HL-60 (cell line): ENCODE data around the gene SLC17A1.

Source experiments
- TF ChIP-seq, protein P1 (sequence below): IDR thresholded peaks from one replicate; pipeline ENCODE4 v1.5.1; 2011; ENCODE audit warnings: low read length, control low read depth, inconsistent platforms; ENCODE audit not compliant: insufficient read depth
- TF ChIP-seq, protein P2 (sequence below): IDR thresholded peaks from 2 replicates; pipeline ENCODE4 v1.6.1; 2012; ENCODE audit warnings: low read depth; ENCODE audit not compliant: insufficient replicate concordance

DNA sequence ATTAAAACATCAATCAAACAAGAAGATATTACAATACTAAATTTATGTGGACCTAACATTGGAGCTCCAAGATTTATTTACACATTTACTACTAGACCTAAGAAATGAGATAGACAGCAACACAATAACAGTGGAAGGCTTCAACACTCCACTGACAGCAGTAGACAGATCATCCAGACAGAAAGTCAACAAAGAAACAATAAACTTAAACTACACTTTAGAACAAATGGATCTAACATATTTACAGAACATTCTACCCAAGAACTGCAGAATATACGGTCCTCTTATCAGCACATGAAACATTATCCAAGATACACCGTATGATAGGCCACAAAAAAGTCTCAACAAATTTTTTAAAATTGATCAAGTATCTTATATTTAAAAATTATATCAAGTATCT, 27.0 kb downstream of the SLC17A1 start:
- TF ChIP-seq, protein P1, sequence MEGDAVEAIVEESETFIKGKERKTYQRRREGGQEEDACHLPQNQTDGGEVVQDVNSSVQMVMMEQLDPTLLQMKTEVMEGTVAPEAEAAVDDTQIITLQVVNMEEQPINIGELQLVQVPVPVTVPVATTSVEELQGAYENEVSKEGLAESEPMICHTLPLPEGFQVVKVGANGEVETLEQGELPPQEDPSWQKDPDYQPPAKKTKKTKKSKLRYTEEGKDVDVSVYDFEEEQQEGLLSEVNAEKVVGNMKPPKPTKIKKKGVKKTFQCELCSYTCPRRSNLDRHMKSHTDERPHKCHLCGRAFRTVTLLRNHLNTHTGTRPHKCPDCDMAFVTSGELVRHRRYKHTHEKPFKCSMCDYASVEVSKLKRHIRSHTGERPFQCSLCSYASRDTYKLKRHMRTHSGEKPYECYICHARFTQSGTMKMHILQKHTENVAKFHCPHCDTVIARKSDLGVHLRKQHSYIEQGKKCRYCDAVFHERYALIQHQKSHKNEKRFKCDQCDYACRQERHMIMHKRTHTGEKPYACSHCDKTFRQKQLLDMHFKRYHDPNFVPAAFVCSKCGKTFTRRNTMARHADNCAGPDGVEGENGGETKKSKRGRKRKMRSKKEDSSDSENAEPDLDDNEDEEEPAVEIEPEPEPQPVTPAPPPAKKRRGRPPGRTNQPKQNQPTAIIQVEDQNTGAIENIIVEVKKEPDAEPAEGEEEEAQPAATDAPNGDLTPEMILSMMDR = no peak
- TF ChIP-seq, protein P2, sequence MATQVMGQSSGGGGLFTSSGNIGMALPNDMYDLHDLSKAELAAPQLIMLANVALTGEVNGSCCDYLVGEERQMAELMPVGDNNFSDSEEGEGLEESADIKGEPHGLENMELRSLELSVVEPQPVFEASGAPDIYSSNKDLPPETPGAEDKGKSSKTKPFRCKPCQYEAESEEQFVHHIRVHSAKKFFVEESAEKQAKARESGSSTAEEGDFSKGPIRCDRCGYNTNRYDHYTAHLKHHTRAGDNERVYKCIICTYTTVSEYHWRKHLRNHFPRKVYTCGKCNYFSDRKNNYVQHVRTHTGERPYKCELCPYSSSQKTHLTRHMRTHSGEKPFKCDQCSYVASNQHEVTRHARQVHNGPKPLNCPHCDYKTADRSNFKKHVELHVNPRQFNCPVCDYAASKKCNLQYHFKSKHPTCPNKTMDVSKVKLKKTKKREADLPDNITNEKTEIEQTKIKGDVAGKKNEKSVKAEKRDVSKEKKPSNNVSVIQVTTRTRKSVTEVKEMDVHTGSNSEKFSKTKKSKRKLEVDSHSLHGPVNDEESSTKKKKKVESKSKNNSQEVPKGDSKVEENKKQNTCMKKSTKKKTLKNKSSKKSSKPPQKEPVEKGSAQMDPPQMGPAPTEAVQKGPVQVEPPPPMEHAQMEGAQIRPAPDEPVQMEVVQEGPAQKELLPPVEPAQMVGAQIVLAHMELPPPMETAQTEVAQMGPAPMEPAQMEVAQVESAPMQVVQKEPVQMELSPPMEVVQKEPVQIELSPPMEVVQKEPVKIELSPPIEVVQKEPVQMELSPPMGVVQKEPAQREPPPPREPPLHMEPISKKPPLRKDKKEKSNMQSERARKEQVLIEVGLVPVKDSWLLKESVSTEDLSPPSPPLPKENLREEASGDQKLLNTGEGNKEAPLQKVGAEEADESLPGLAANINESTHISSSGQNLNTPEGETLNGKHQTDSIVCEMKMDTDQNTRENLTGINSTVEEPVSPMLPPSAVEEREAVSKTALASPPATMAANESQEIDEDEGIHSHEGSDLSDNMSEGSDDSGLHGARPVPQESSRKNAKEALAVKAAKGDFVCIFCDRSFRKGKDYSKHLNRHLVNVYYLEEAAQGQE = no peak
